GM18498 (cell line): ENCODE data around the gene HOXA13.

Experiments
- ATAC-seq: cut with Tn5 transposase; IDR thresholded peaks from one replicate; pipeline ENCODE4 v1.9.1; 2021; ENCODE audit warnings: mild to moderate bottlenecking, moderate library complexity; ENCODE audit not compliant: unreplicated experiment

Gene HOXA13

DNA sequence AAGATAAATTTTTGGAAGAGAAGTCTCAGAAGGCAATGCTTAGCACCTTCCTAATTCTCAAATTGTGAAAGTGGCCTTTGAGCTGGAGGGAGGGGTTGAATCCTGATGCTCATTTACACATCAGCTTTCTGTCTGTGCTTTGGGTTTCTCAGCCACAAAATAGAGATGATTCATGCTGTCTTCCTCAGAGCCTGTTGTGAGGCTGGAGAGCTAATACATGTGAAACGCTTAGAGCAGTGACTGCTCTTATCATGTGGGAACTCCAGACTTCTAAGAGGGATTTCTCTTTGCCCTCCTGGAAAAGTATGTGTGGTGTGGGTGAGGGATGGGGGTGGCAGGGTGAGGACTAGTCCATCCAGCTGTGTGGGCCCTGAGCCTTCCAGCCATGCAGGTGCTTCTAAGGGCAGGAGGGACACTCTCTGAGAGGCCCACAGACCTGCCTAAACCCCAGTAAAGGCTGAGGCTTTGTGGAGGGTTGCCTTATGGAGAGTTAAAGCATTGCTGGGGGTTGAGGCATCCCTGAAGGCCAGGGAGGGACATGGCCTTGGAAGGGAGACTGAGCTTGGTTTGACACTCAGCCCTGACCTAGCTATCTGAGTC is 37.9 kb upstream of the HOXA13 start:
- no peak for ATAC-seq

DNA sequence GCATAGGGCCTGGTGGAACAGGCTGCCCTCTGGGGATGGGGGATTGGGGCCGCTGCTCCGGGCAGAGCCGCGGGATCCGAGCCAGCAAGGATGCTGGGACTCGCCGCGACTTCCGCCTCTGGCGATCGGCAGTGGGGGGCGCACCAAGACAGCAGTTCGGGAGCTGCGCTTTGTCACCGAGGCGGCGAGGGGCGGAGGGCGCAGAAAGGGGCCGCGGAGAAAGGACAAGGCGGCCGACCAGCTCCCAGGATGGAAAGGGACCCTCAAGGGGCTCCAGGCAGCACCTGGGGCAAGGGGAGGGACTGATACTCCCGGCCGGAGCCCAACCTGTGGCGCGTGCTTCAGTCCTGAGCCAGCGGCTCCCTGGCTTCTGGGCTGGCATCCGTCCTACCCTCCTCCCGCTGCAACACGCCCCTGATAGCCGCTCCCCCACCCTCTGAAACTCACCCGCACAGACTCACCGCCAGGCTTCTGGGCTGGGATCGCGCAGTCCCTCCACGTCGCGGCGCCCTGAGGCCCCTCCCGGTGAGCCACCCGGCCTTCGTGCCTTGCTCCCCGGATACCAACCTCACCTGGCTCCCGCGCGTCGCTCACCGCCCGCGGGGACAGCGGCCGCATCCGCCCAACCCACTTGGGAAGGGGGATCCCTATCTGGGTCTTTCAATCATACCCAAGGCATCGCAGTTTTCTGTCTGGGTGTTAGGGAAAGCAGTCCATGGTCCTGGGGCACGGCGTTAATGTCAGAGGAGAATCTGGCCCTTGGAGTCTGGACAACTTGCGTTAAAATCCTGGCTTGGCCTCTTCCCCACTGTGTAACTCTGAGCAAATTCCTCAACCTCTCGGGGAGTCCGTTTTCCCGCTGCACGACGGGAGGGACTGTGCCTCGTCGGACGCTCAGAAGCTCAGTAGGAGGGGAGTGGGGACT is 35.8 kb upstream of the HOXA13 start:
- no peak for ATAC-seq

DNA sequence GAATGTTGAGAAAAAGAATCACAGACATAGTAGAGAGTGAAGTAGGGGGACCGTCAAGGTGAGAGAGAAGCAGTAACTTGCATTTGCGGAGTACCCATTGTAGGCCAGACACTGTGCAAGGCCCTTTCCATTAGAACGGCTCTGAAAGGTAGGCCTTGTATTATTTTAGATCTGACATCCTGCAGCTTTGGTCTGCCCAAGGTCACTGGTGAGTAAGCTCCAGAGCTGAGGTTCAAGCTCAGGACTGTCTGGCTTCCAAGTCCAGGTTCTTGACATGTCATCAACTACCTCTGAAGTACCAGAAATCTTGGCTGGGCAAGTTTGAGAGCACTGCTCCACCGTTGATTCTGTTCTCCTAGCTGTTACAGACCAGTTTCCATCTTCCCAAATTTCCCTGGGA is 29.6 kb upstream of the HOXA13 start:
- no peak for ATAC-seq

DNA sequence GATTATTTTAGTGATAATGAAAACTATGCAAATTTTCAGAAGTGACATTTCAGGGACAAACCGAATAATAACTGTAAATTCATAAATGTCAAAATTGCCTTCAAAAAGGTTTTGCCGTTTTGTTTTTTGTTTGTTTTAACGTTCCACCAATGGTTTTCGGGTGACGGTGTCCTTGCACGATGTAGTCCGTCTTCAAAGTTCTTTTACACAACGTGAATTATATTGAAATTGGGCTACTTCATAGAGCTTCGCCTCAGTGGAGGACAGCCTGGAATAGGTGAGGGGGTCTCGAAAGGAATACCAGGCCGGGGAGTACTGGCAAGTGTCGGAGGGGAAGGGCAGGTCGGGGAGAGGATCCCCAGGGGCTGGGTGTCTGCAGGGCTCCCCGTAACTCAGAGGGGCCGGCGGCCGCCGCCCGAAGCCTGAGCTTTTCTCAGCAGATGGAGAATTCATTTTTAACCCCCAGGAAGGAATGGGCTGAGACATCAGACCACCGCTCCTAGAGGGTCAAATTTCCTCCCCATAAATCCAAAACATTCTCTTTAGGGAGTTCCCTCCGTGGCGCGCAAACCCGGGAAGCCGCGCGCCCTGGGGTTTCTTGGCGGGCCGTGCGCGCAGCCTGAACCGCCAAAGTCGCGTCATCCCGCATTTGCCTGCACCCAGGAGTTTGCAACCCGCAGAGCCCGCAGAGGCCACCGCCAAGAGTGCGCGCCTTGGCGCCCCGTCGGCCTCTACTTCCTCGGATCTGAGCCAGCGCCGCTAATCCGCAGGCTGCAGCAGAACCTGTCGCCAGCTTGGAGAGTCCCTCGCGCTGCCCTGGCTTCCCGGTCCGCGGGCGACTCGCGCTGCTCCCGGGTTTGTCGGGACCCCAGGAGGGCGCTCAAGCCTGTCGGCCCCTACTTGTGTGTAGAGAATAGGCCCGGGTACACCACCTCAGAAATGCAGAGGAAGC is 25.4 kb upstream of the HOXA13 start:
- no peak for ATAC-seq

DNA sequence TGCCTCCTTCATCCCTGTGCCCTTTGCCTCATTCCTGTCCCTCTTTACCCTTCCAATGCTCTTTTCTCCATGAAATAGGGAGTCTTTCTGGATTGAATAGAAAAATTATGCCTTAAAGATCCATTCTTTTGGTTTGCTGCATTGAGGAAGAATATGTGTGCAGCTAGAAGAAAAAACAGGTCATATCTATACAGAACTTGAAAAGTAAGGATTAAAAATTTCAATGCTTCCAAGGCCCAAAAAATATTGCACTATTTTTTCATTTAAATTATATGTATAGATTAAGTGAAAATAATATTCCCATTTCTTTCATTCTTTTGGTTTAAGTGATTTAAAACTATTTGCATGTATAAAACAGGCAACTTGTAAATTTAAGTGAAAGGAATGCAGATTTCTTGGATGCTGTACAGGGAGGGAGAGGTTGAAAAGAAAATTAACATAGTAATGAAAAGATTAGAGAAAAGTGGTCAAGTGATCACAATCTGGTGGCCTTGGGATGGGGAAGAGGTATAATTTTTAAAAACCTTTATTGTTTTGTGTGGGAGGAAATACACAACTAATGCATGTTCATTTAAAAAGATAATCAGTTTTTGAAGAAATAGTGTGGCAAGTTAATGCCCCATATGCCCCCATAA is 24.2 kb upstream of the HOXA13 start:
- no peak for ATAC-seq

DNA sequence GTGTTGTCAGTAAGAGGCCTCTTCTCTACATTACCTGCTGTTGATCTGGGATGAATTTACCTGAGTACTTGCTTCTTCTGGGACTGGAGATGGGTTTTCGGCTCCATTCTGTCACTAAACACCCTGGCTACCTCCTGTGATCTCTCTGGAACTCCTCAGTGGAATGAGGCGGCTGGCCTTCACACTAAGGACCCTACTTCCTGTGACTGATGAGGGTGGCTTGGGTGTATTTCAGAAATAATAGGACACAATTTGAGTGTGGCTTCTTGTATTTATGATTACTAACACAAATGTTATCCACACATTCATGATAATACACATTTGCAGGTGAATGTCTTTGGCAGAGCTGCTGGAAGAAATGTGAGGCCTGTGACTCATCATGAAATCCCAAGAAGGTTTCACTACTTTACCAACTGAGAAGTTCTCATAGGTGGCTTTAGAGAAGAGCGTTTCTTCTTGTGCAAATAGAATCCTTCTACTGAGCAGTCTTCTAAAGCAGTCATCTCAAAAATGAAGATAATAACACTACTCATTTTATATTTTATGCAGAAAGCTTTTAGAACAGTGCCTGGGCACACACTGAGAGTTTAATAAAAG is 21.4 kb upstream of the HOXA13 start:
- no peak for ATAC-seq

DNA sequence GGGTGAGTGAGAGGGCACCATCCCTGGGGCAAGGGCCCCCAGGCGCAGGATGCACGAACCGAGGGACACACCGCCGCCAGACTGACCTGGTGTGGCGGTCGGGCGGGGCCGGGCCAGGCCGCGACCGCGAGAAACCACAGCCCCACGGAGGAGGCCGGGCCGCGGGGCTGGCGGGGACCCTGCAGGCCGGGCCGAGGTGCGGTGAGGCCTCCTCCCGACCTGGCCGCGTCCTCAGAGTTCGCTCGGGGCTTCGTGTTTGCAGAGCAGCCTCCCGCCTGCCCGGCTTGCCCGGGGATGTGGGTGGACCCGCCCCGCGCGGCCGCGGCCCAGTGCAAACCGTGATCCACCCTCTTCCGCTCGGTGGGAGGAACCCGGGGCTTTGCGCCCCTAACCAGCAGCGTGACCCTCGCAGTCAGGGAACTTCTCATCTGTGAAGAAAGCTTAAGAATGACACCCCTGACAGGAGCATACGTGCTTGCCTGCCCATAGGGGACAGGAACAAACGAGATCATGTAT is 20.6 kb upstream of the HOXA13 start:
- ATAC-seq = no peak

DNA sequence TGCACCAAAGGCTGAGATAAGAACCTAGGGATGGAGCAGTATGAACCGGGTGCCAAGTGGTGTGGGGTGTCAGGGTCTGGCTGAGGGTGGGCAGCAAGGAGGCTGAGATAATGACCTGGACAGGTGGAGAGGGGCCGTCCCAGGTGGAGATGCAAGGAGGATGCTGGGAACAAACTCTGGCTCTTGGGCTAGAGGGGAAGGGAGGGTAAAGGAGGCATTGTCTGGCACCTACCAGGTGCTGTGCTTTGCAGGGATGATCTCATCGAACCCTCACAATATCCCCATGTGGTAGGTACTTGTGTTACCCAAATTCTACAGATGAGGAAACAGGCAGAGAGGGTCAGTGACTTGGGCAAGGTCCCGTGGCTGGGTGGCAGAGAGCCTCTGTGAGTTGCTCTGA is 19.9 kb upstream of the HOXA13 start:
- ATAC-seq = no peak

DNA sequence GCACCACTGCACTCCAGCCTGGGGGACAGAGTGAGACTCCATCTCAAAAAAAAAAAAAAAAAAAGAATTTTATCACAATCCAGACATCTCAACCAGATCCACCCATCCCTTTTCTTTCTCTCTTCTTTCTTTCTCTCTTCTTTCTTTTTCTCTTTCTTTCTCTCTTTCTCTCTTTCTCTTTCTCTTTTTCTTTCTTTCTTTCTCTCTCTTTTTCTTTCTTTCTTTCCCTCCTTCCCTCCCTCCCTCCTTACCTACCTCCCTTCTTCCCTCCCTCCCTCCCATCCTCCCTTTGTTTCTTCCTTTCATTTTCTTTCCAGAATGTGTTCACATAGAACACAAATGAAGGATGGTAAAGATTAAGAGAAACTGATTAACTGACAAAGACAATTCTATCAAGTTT is 18.1 kb upstream of the HOXA13 start:
- no peak for ATAC-seq

DNA sequence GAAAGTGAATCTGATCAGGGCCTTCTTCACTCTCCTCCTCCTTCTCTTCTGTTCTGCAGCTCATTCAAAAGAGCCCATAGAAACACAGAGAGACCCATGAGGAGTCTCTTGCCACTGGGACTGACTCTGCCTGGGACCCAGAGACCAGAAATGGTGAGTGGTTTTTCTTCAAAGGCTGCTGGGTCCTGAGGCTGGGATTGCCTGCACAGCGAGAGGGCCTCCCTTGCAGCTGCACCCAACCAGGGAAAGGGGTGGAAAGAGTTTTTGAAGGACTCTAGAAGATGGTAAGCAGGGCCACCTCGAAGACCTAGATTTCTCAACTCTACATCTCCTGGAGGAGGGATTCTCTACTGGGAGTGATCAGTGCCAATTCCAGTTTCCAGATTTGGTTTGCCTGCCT is 15.5 kb upstream of the HOXA13 start:
- ATAC-seq = no peak

DNA sequence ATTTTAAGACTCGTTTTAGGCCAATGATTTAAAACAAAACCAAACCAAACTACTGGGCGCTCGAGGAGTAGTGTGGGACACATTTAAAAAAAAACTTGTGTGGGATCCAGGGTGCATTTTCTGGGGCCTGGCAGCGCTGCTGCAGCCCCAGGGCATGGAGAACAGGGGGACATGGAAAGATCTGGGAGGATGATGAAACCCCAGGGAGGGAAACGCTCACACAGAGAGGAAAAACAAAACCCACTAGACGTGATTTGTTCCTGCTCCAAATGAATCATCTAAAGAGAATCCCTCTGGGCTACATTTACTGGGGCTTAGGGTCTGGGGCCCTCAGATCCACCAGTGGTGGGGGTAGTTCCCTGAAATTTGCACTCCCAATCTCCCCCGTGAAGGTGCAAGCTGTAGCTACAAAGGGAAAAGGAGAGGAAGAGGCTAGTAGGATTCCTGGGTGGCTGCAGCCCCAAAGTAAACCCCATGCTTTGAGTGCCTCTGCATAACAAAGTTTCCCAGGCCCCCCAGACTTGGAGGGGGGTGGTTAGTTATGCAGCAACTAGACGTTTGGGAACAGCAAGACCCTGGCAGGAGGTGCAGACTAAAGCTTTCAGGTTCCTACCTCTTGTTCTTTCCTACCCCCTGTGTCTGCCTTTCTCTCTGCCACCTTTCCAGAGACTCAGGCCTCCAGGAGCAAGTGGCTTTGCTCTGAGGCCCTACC is 14.5 kb upstream of the HOXA13 start:
- ATAC-seq = no peak

DNA sequence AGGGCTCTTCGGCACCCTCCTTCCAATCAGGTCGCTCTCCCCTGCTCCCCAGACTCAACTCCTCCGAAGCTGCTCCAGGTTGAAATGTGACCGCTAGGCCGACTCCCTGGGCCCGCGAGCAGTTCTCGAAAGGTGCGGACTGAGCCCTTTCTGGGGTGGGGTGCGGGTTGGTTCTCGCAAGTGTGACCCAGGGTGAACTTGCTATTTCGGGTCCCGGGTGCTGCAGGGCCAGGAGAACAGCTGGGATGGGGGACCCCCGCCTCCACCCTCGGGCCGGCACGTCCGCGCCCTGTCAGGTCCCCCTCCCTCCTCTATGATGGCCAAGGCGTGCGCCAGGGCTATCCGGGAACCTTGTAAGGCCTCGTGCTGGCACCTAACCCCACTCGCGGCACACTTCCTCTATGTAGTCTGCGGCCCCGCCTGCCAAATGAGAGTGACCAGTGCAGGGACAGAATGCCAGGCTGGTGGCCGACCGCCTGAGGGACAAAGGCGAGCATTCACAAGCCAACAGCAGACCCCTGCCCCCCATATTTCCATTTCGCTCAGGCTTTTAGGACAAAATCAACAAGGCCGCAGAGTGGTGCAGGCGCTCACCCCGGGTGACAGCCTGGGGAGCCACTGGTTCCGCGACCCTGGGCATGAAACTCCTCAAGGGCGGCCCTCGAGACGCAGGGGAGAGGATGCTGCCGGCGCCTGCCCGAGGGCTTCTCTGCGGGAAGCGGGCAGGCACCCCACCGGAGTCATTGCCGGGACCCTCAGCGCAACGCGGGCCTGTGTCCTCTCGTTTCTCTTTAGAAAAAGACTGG is 13.7 kb upstream of the HOXA13 start:
- no peak for ATAC-seq

DNA sequence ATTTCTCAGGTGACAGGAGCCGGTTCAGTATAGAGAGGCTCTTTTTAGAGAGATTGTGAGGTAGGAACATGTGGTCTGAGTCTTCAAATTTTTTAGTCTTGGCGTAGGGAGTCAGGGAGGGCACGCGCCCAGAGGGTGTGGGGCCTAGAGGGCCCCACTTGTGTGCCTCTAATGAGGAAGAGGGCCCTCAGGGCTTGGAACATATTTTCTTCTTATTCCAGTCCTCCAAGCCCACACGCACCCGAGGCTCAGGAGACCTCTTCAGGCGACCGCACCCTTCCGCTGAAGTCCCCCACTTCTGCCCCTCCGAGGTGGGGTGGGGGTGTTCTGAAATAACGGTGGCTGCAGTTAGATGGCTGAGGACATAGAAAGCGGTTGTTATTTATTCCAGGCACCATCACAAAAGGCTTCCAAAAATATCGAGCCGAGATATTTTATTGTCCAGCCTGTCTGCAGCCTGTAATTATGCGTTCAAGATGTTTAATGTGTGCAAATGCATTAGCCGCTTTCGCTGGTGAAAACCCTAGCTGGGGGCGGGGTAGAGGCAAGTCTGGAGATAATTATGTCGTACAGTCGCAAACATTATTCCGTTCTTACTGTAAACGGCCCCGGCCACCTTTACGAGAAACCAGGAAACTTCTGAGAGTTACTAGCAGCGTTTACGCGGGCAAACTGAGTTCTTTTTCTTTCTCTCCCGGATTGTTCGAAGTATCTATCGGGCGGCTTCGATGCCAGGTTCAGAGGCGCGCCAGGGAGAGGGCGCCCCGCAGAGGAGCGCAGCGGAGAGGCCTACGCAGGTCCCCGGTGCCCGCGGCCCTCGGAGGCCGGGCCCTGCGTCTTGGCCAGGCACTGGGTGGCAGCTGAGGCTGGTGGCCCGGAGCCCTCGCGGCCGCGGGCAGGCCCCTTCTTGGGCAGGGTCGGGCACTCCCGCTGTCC is 12.9 kb upstream of the HOXA13 start:
- no peak for ATAC-seq

DNA sequence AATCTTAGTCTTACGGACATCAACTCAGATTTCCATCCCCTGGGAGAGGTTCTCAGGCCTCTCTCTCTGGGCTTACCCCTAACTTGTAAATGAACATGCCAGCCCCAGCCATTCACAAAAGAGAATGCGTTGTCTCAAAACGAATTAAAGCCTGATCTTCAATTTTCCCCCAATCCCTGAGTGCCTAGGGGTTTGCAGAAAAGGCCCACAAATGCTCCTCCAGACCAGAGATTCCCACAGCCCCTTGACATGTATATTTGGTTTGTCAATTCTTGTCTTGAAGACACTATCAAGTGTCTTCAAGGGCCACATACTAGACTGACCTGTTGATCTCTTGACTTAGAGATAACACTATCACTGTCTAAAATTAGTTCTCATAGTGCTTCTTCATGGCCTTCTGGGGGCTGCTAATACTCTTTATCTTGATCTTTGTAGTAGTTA is 11.9 kb upstream of the HOXA13 start:
- ATAC-seq = no peak

DNA sequence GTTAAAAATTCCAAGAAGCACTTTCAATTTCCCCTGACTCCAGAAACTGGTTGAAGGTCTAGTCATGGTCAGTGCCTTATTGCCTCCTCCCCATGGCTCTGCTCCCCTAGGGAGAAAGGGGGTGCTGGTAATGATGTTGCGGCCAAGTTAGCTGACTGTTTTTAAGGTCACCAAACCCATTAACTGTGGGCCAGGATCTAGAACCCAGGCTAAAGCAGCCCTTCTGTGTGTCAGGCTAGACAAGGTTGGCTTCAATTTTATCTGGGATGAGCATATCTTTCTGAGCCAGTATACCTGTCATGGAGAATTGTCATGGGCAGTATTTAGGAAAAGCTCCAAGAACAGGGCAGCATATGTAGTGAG is 11.2 kb upstream of the HOXA13 start:
- ATAC-seq = no peak

DNA sequence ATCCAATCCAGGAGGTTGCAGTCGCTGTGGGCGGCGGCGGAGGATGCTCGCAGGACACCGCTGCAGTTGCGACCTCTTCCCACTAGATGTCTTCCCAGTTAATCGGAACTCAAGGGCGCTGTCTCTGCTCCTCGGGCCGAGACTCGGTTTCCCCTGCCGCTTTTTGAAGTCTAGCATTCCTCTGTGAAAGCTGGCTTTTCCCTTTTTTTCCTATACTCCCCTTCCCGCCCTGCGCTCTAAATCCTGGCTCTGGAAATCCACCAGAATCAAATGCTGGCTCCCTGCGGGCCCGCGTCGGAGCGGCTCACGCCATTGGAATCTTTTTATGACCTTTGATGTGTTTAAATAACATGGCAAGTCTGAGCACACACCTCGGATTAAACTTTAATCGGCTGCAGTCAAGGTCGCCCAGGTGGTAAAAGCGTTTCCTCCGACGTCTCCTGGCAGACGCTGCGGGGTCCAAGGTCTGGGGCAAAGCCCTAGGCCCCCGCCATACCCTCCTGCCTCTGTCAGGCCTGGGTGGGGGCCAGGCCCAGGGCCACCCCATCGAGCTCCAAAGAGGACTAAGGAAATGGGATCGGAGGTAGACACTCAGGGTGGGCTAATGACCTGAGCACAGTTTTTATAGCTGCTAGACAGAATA is 10.7 kb upstream of the HOXA13 start:
- ATAC-seq = no peak

DNA sequence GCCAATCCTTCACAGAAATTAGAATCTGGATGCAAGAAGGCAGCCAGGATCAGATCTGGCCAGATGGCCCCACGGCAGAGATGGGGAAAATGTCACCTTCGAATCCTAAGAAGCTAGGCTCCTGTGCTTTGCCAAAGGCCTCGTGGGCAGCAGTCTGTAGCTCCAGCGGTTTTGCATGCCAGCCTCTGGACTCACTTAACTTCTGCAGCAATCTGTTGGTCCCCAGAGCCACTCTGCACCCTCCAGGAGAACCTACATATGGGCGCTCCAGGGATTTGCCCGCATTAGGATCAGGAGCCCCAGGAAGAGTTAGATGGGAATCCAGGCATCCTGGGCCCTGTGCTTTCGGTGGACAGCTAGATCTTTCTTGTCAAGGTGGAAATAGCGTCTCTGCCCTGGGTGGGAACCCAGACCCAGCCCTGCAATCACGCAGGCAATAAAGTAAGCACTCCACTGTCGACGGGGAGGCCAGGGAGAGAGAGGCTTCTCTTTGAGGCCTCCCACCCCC is 10.1 kb upstream of the HOXA13 start:
- ATAC-seq = no peak
